ENCODE results near the gene TMF1.

The TMF1 gene, protein sequence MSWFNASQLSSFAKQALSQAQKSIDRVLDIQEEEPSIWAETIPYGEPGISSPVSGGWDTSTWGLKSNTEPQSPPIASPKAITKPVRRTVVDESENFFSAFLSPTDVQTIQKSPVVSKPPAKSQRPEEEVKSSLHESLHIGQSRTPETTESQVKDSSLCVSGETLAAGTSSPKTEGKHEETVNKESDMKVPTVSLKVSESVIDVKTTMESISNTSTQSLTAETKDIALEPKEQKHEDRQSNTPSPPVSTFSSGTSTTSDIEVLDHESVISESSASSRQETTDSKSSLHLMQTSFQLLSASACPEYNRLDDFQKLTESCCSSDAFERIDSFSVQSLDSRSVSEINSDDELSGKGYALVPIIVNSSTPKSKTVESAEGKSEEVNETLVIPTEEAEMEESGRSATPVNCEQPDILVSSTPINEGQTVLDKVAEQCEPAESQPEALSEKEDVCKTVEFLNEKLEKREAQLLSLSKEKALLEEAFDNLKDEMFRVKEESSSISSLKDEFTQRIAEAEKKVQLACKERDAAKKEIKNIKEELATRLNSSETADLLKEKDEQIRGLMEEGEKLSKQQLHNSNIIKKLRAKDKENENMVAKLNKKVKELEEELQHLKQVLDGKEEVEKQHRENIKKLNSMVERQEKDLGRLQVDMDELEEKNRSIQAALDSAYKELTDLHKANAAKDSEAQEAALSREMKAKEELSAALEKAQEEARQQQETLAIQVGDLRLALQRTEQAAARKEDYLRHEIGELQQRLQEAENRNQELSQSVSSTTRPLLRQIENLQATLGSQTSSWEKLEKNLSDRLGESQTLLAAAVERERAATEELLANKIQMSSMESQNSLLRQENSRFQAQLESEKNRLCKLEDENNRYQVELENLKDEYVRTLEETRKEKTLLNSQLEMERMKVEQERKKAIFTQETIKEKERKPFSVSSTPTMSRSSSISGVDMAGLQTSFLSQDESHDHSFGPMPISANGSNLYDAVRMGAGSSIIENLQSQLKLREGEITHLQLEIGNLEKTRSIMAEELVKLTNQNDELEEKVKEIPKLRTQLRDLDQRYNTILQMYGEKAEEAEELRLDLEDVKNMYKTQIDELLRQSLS

DNA sequence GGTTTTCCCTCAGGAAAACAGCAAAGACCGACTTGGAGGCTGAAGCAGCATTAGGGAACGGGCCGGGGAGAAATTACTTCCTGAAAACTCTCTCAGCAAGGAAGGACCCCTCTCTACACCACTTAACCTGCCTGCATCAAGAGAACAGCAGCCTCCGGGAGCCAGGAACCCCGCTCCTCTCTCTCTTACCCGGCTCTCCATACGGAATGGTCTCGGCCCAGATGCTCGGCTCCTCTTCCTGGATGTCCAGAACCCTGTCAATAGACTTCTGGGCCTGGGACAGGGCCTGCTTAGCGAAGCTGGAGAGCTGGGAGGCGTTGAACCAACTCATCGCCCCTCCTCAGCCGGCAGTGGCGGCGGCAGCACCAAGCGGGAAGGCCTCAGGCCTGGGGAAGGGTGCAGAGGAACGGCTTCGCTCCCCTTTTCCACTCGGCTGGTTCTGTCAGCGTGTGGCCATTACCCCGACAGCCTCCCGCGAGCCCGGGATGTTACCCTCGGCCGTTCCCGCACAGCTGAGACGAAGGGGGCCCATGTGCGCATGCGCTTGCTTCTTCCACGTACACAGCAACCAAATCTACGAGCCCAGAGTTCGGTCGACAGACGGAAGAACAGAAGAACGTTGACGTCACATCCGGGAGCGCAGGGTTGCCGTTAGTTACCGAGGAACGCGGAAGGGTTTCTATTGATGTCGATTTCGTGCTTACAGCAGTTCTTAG lies at the start of gene TMF1:
TSS of gene TMF1 (minus strand) at position 578 of the 716 bp plus-strand sequence. CDS start at position 331, 247 bp downstream.
- peak; percentile 93 to 96 (median 95) for DNase-seq (ENCODE audit: low read depth in 3 of 3)

DNA sequence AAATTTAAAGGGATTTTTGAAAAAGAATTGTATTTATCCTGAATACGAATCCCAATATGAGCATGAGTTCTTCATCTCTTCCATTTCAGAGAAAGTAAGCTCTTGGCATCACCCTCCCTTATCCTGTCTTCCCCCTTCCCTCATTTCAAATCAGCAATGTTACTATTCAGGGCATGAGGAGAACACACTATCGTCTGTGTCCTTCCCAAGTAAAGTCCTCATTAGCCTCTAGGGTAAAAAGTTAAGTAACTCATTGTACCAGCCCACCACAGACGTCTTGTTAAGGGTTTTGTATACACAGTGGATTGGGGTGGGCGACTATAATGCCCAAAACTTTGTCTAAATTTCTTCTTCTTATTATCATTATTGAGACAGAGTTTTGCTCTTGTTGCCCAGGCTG lies 47.4 kb upstream of the TMF1 start:
- no peak for DNase-seq (ENCODE audit: low read depth in 3 of 3)

DNA sequence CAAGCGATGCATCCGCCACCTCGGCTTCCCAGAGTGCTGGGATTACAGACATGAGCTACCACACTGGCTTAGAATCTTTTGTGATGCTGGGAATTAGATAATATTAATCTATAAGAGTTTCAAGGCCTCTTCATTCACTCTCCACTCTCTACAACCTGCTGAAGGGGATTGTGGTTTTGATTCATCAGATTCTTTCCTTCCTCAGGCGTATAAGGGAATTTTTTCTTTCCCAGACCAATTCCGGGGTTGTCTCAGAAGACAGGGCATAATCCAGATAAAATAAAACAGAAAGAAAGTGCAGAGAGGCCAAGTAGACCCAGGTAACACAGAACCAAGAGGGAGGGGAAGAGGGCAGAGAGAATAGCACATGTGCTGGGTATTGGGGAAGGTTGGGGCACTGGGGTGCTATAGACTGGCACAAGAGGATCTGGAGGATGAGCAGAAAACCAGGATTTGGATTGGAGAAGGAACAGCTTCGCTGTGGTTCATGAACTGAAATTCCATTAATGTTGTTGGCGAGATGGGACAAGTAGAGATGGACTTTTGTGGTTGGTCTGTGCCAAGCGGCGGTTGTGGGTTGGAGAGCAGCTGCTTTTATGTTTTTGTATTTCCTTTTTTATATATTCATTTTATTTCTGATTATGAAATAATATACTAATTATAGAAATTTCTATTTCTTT lies 45.4 kb upstream of the TMF1 start:
- no peak for DNase-seq (ENCODE audit: low read depth in 3 of 3)

DNA sequence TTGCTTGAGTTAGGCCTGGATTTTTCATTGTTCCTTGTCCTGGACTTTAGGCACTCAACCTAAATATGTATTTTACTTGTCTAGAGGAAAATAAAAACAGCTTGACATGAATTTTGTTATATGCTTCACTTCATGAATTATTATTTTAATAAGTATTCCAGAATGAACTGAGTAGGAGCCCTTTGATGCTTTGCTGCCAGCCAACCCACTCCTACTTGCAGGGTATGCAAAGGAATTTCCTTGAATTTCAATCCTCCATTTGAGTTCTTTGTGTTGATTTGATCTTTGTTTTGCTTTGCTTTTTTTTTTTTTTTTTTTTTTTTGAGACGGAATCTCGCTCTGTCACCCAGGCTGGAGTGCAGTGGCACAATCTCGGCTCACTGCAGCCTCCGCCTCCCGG lies 44.2 kb upstream of the TMF1 start:
- DNase-seq (ENCODE audit: low read depth in 3 of 3), result no peak

DNA sequence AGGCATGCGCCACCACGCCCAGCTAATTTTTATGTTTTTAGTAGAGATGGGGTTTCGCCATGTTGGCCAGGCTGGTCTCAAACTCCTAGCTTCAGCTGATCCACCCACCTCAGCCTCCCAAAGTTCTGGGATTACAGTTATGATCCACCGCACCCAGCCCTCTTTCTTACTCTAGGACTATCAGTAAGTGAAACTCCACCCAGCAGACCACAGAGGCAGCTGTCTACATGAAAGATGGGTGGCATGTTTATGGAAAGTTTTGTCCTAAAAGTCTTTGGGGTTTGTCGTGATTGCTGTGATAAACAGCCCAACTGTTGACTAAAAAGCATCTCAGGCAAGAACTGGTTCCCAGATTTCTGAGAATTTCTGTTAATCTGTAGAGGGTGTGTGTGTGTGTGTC lies 43.5 kb upstream of the TMF1 start:
- DNase-seq (ENCODE audit: low read depth in 3 of 3), result no peak

- DNase-seq (ENCODE audit: low read depth in 3 of 3), result no peak
Observed at GRCh38 chr3:69094467-69095205, 42.5 kb upstream of the TMF1 start.

GRCh38 chr3:69092030-69092516 lies 39.9 kb upstream of the TMF1 start:
- no peak for DNase-seq (ENCODE audit: low read depth in 3 of 3)

GRCh38 chr3:69091389-69092029 lies 39.4 kb upstream of the TMF1 start:
- DNase-seq (ENCODE audit: low read depth in 3 of 3), result no peak

DNA sequence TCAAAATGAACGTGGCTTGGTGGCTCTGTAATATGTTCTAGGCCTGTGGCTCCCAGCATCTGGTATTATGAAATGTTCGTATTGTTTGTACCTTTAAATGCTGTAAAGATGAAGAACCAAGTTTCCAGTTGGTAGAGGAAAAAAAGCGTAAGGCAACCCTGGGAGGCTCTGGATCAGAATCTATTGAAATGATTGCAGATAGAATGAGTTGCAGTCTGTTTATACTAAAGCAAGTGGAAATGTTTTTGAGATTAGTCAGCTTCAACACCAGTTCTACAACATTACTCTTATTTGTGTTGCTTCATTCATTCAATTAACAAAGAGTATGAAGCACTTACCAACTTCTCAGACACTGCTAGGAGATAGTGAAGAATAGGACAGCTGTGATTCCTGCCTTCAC lies 37.9 kb upstream of the TMF1 start:
- no peak for DNase-seq (ENCODE audit: low read depth in 3 of 3)

DNA sequence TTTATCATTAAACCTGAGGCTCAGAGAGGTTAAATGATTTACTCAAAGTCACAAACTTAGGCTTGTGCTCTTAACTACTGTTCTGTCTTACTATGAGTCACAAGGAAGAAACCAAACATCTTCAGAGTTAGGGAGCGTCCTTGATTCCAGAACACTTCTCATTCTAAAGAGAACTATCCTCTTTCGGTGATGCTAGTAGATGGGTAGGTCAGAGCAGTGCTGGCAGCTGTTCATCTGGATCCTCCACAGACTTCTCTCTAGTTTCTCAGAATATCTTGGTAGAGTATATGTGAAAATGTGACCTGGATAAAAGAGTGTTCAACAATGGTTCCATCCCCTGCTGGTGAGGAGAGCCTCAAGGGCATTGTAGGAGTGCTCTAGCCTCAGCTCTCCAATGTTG lies 35.9 kb upstream of the TMF1 start:
- DNase-seq (ENCODE audit: low read depth in 3 of 3), result no peak

DNA sequence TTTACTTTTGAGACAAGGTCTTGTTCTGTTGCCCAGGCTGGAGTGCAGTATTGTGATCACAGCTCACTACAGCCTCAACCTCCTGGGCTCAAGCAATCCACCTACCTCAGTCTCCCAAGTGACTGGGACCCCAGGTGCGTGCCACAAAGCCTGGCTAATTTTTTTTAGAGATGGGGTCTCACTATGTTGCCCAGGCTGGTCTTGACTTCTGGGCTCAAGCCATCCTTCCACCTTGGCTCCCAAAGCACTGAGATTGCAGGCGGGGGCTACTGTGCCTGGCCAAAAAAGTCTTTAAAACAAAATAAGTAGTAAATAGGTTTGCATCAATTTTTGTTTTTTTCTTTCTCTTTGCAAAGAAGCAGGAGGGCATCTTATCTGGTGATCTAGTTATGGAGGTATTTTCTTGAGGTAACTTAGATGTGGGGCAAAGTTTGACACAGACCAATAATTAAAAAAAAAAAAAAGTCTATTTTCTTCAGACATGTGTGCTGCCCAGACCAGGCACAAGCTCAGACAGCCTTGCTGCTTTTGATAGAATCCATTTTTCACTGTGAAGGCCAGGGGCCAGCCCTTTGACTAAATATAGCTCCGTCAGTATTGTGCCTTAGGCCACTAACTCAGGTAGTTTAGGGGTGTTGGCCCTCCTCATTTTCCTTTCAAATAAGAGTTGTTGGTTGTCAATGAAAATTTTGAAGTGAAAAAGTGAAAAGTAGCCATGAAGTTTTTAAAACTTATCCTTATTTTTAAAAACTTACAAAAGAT lies 35.1 kb upstream of the TMF1 start:
- no peak for DNase-seq (ENCODE audit: low read depth in 3 of 3)

DNA sequence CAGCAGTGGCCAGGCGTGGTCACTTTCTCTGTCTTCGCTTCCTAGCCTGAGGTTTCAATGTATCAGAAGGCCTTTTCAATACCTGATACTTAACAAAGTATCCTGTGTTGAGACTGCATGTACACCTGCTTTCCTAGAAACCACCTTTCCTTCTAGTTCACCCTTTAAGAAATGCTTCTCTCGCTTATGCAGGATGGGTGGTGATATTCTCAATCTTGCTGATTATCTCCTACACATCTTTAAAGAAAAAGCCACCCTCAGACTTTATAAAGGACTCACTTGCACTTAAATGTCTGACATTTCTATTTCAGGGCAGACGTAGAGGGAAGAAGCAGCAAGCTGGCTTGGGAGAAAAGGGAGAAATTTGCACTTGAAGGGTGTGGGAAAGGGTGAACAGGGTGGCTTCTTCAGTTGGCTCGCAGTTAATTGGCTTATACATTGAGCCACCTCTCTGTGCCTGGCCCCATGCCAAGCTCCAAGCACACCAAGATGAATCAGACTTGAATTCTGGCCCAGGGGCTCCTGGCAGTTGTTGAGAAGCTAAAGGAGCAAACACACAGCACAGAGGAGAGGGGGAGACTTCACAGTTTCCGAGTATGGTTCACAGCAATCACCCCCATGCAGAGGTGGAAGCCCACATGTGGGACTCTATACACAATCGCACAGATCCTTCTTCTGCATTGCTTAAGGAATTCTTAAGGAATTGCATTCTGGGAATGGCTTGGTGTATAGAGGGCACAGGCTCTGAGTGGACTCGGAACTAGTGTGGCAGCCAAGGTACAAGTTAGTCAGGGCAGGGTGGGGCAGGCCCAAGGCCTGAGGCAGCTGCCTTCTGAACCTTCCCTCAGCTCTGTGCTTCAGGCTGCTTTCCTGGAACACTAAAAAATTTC lies 33.9 kb upstream of the TMF1 start:
- peak; percentile 67 to 80 (median 77) for DNase-seq (ENCODE audit: low read depth in 3 of 3)

GRCh38 chr3:69085168-69085832 lies 33.2 kb upstream of the TMF1 start:
- DNase-seq (ENCODE audit: low read depth in 3 of 3), result no peak

DNA sequence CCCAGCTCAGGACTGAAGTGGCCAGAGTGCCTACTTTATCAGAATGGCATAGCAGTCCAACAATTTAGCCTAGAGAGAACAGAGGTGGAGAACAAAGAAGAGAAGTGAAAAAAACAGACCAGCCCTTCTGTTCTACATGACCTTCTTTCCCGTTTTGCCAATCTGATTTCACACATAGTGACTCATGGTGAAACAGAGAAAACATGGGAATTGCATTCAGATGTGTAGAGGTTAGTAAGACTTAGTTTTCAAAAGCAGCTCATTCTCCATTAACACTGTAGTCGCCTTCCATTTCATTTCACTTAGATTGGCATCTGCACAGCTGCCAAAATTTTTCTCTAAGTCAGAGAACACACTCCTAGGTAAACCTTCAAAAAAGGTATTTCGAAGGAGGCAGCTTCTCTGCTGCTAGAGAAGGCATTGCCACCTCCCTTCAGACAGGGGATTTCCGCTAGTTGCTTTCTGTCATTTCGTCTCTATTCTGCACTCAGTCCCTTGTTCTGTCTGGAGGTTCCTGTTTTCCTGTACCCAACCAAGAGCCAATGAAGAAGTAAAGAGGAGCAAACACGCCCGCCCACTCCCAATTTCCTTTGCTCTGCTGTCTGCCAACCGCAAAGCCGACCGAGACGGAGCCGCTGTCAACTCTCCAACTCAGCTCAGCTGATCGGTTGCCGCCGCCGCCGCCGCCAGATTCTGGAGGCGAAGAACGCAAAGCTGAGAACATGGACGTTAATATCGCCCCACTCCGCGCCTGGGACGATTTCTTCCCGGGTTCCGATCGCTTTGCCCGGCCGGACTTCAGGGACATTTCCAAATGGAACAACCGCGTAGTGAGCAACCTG lies 32.4 kb upstream of the TMF1 start, which contains the start of gene ARL6IP5:
TSS of gene ARL6IP5 (plus strand) at position 612 of the 842 bp plus-strand sequence. CDS start at position 723, 111 bp downstream.
- DNase-seq (ENCODE audit: low read depth in 3 of 3), result peak; percentile 83 to 90 (median 90)

DNA sequence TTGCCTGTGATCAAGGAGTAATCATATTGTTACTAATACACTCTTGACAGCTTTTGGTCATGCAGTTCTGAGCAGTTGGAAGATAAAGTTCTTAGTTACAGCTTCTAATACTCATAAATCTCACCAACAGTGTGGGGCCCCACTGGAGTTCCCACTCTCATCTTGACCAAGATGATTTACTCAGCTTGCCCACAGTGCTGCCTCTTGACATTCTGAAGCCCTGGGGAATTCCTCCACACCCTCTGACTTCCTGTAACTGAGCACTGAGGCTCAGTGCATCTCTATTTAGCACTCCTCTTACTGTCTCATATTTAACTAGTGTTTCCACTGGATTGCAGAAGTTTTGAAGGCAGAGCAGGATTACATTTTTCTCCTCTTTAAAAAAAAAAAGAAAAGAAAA lies 30.7 kb upstream of the TMF1 start:
- DNase-seq (ENCODE audit: low read depth in 3 of 3), result peak; percentile 63 to 76 (median 63)

DNA sequence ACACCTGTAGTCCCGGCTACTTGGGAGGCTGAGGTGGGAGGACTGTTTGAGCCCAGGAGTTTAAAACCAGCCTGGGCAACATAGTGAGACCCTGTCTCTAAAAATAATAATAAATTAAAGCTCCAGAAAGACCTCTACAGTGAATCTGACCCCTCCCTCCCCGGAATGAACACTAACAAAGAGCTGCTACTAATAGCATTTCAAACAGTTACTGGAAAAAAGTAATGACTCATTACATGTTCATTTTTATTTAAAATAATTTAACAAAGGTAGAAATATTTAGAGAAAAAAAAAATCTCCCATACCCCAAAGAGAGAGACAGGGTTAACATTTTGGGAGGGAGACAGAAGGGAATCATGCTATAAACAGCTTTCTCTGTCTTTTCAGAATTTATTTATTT lies 30.2 kb upstream of the TMF1 start:
- no peak for DNase-seq (ENCODE audit: low read depth in 3 of 3)
